Ovary (tissue), 9 donors: ENCODE data around the gene IP6K1. TPM values are rescaled to one million over a fixed set of nuclear protein-coding genes. Genes with fewer than 3 reads are reported as not detected.

Experiments used
- DNase-seq, 5 donors: peaks; one replicate each; pipeline ENCODE4 v3.0.0-alpha.2; 2019 to 2020
- H3K27ac ChIP-seq, 2 donors: fragments of 200-600 bp; one replicate each; pipeline versions ENCODE4 v1.5.1 to v1.8.0; 2019 to 2022
- H3K27me3 ChIP-seq: fragments of 200-600 bp; one replicate; pipeline ENCODE4 v1.8.0; 2022
- H3K36me3 ChIP-seq: fragments of 200-600 bp; sonication (generic); one replicate; pipeline ENCODE4 v1.5.1; 2019
- H3K4me1 ChIP-seq: one replicate; pipeline ENCODE4 v1.8.1; 2013; ENCODE audit warnings: mild to moderate bottlenecking, moderate library complexity; ENCODE audit not compliant: insufficient read depth
- H3K4me3 ChIP-seq: fragments of 200-600 bp; sonication (generic); one replicate; pipeline ENCODE4 v1.5.1; 2017
- H3K9me3 ChIP-seq, 2 donors: fragments of 200-600 bp in 1 of 2; sonication (generic) in 1 of 2; one replicate each; pipeline versions ENCODE4 v1.5.1 to v1.8.1; 2013 to 2019; ENCODE audit warnings: mild to moderate bottlenecking in 1 of 2, moderate library complexity in 1 of 2
- EP300 ChIP-seq: sonication (generic); formaldehyde crosslinking; IDR thresholded peaks from one replicate; pipeline ENCODE4 v1.6.1; 2017; ENCODE audit warnings: antibody characterized with exemption
- POLR2A ChIP-seq: fragments of 450-650 bp; IDR thresholded peaks from one replicate; pipeline ENCODE4 v1.6.1; 2017; ENCODE audit warnings: antibody characterized with exemption, mild to moderate bottlenecking, moderate library complexity
- WGBS, 3 donors: extraction: QIAGEN DNeasy Blood & Tissue Kit in 1 of 3; methylation state at CpG; one replicate each; pipeline versions ENCODE4 v1.1.5 to v1.1.7; 2013 to 2017; 5-methylcytosine and 5-hydroxymethylcytosine counted together
- intact Hi-C, 4 donors: fragments of 100-400 bp; cut with DNase I; formaldehyde crosslinking; loops; one replicate each; pipeline versions ENCODE4 v1.11.0 to v1.15.1; 2022 to 2023
- polyA plus RNA-seq, 2 donors: library from polyadenylated mRNA; stranded (reverse); fragments of 200-250 nt in 1 of 2; fragments of 350-450 nt in 1 of 2; fragmentation: Illumina TruSeq in 1 of 2; extraction: RNeasy Lipid Tissue Mini Kit (QIAGEN cat#74804) in 1 of 2; gene quantifications; one replicate each; pipeline ENCODE4 v1.2.3, GENCODE V29; 2013 to 2014
- total RNA-seq, 7 donors: library from RNA; depleted of rRNA in 2 of 7; stranded (reverse); fragments of >200 nt in 2 of 7; fragmentation: NEBNext Ultra II Directional in 3 of 7; extraction: Animal tissue kit (Norgen Biotek cat#: 25700) in 3 of 7; gene quantifications; one replicate each; pipeline versions ENCODE4 v1.1.0 to v1.2.4, GENCODE V29; 2016 to 2023
- TF ChIP-seq, protein P1 (sequence below), 3 donors: fragments of 450-650 bp in 2 of 3; fragments of 200-600 bp in 1 of 3; IDR thresholded peaks; one replicate each; pipeline versions ENCODE4 v1.5.1 to v1.8.0; 2016 to 2022; ENCODE audit warnings: antibody characterized with exemption in 3 of 3, mild to moderate bottlenecking in 1 of 3
- donor health status: DM: no; HTN: no; CAD: no; lungs with moderate emphysema.
- donor health status: DM: no; HTN: no; CAD: no.
- donor health status: Bipolar disorder and iron deficiency.
- donor health status: DM: yes; HTN: yes; CAD: no.
- donor health status: DM: no; HTN: no; CAD: no.
- donor health status: DM: yes; HTN: yes; CAD: no.

Gene IP6K1
- total and polyA plus RNA-seq, 9 donors, result 27.9 to 52.4 (median 47.0) TPM

GRCh38 chr3:49813497-49814174 is 27.3 kb upstream of the IP6K1 start, which contains the start of gene UBA7:
TSS of gene UBA7 (minus strand) at chr3:49813953. CDS start at chr3:49813787, 166 bp downstream.
- intact Hi-C loops, result no loop called here
- DNase-seq, result peak; percentile 62 to 68 (median 63)
- 3 to 7% (median 6%) methylated on average over 9 of the region's 9 CpGs for WGBS, 3 donors

GRCh38 chr3:49812916-49813496 is 26.7 kb upstream of the IP6K1 start:
- intact Hi-C loops, result no loop called here
- Histone ChIP-seq H3K27me3 (no peaks in the 10 kb centered on the region), H3K4me3 (peak overlapping the region; percentile 42), H3K4me1 (peaks cover 9% of the 10 kb centered on the region), H3K9me3 (no peaks in the 10 kb centered on the region), H3K36me3 (no peaks in the 10 kb centered on the region), H3K27ac (peak overlapping the region; percentile 75 to 84)
- WGBS, 3 donors, result 18 to 23% (median 20%) methylated on average over 9 of the region's 9 CpGs
- no peak for DNase-seq
- TF ChIP-seq EP300 (no peak), POLR2A (no peak)
- TF ChIP-seq, protein P1, sequence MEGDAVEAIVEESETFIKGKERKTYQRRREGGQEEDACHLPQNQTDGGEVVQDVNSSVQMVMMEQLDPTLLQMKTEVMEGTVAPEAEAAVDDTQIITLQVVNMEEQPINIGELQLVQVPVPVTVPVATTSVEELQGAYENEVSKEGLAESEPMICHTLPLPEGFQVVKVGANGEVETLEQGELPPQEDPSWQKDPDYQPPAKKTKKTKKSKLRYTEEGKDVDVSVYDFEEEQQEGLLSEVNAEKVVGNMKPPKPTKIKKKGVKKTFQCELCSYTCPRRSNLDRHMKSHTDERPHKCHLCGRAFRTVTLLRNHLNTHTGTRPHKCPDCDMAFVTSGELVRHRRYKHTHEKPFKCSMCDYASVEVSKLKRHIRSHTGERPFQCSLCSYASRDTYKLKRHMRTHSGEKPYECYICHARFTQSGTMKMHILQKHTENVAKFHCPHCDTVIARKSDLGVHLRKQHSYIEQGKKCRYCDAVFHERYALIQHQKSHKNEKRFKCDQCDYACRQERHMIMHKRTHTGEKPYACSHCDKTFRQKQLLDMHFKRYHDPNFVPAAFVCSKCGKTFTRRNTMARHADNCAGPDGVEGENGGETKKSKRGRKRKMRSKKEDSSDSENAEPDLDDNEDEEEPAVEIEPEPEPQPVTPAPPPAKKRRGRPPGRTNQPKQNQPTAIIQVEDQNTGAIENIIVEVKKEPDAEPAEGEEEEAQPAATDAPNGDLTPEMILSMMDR (IDR thresholded peaks at IDR 0.05), result no peak

More at GRCh38 chr3:49813497-49814174, 27.3 kb upstream of the IP6K1 start, which contains the start of gene UBA7:
- H3K27me3 ChIP-seq, result no peaks in the 10 kb centered on the region
- TF ChIP-seq, protein P1 (IDR thresholded peaks at IDR 0.05), result no peak
- TF ChIP-seq POLR2A (no peak), EP300 (no peak)
- H3K27ac ChIP-seq, result peak within 1 kb of the TSS; percentile 75 to 84
- H3K9me3 ChIP-seq, result no peaks in the 10 kb centered on the region
- peak within 1 kb of the TSS; percentile 42 for H3K4me3 ChIP-seq
- H3K36me3 ChIP-seq, result no peaks in the 10 kb centered on the region
- peaks cover 9% of the 10 kb centered on the region for H3K4me1 ChIP-seq

- no peaks in the 10 kb centered on the region for H3K27me3 ChIP-seq
- H3K9me3 ChIP-seq, result no peaks in the 10 kb centered on the region
- WGBS, 3 donors, result 67 to 75% (median 68%) methylated on average over 13 of the region's 13 CpGs
- peaks cover 11% of the 10 kb centered on the region for H3K4me1 ChIP-seq
- no peak overlapping the region for H3K4me3 ChIP-seq
- no peaks in the 10 kb centered on the region for H3K36me3 ChIP-seq
- no peak overlapping the region for H3K27ac ChIP-seq
- DNase-seq, result no peak
- intact Hi-C loops, result loop anchor here in 1 of 4 donors (10.0 kb wide), 1 partner anchor 97 kb away; the partner anchor contains the start of gene MST1R
- no peak for TF ChIP-seq POLR2A
Measured at GRCh38 chr3:49807431-49808114, 21.2 kb upstream of the IP6K1 start.

GRCh38 chr3:49806850-49807249 is 20.5 kb upstream of the IP6K1 start:
- intact Hi-C loops, result loop anchor here in 1 of 4 donors (10.0 kb wide), 1 partner anchor 98 kb away; the partner anchor contains the start of gene MST1R
- WGBS, 3 donors, result 79 to 85% (median 79%) methylated on average over 2 of the region's 2 CpGs
- Histone ChIP-seq H3K4me1 (peaks cover 11% of the 10 kb centered on the region), H3K36me3 (no peaks in the 10 kb centered on the region), H3K9me3 (no peaks in the 10 kb centered on the region), H3K4me3 (no peak overlapping the region), H3K27ac (peak overlapping the region in 1 of 2 donors; percentile 74), H3K27me3 (no peaks in the 10 kb centered on the region)
- no peak for DNase-seq
- TF ChIP-seq POLR2A (no peak), EP300 (no peak)
- TF ChIP-seq, protein P1 (IDR thresholded peaks at IDR 0.05), result no peak
